Ovary (tissue), 9 donors: ENCODE measurements around the gene VCP. TPM values are rescaled to one million over a fixed set of nuclear protein-coding genes. Genes with fewer than 3 reads are reported as not detected.
A peak's percentile ranks its signal among the peaks of the same experiment; 100 is the strongest.

ENCODE experiments used
- DNase-seq, 5 donors: peaks; one replicate each; pipeline ENCODE4 v3.0.0-alpha.2; 2019 to 2020
- H3K27ac ChIP-seq, 2 donors: fragments of 200-600 bp; one replicate each; pipeline versions ENCODE4 v1.5.1 to v1.8.0; 2019 to 2022
- H3K27me3 ChIP-seq: fragments of 200-600 bp; one replicate; pipeline ENCODE4 v1.8.0; 2022
- H3K36me3 ChIP-seq: fragments of 200-600 bp; sonication (generic); one replicate; pipeline ENCODE4 v1.5.1; 2019
- H3K4me1 ChIP-seq: one replicate; pipeline ENCODE4 v1.8.1; 2013; ENCODE audit warnings: mild to moderate bottlenecking, moderate library complexity; ENCODE audit not compliant: insufficient read depth
- H3K4me3 ChIP-seq: fragments of 200-600 bp; sonication (generic); one replicate; pipeline ENCODE4 v1.5.1; 2017
- H3K9me3 ChIP-seq, 2 donors: fragments of 200-600 bp in 1 of 2; sonication (generic) in 1 of 2; one replicate each; pipeline versions ENCODE4 v1.5.1 to v1.8.1; 2013 to 2019; ENCODE audit warnings: mild to moderate bottlenecking in 1 of 2, moderate library complexity in 1 of 2
- EP300 ChIP-seq: sonication (generic); formaldehyde crosslinking; IDR thresholded peaks from one replicate; pipeline ENCODE4 v1.6.1; 2017; ENCODE audit warnings: antibody characterized with exemption
- POLR2A ChIP-seq: fragments of 450-650 bp; IDR thresholded peaks from one replicate; pipeline ENCODE4 v1.6.1; 2017; ENCODE audit warnings: antibody characterized with exemption, mild to moderate bottlenecking, moderate library complexity
- WGBS, 3 donors: extraction: QIAGEN DNeasy Blood & Tissue Kit in 1 of 3; methylation state at CpG; one replicate each; pipeline versions ENCODE4 v1.1.5 to v1.1.7; 2013 to 2017; 5-methylcytosine and 5-hydroxymethylcytosine counted together
- intact Hi-C, 4 donors: fragments of 100-400 bp; cut with DNase I; formaldehyde crosslinking; loops; one replicate each; pipeline versions ENCODE4 v1.11.0 to v1.15.1; 2022 to 2023
- polyA plus RNA-seq, 2 donors: library from polyadenylated mRNA; stranded (reverse); fragments of 200-250 nt in 1 of 2; fragments of 350-450 nt in 1 of 2; fragmentation: Illumina TruSeq in 1 of 2; extraction: RNeasy Lipid Tissue Mini Kit (QIAGEN cat#74804) in 1 of 2; gene quantifications; one replicate each; pipeline ENCODE4 v1.2.3, GENCODE V29; 2013 to 2014
- total RNA-seq, 7 donors: library from RNA; depleted of rRNA in 2 of 7; stranded (reverse); fragments of >200 nt in 2 of 7; fragmentation: NEBNext Ultra II Directional in 3 of 7; extraction: Animal tissue kit (Norgen Biotek cat#: 25700) in 3 of 7; gene quantifications; one replicate each; pipeline versions ENCODE4 v1.1.0 to v1.2.4, GENCODE V29; 2016 to 2023
- TF ChIP-seq, protein P1 (sequence below), 3 donors: fragments of 450-650 bp in 2 of 3; fragments of 200-600 bp in 1 of 3; IDR thresholded peaks; one replicate each; pipeline versions ENCODE4 v1.5.1 to v1.8.0; 2016 to 2022; ENCODE audit warnings: antibody characterized with exemption in 3 of 3, mild to moderate bottlenecking in 1 of 3
- donor health status: DM: no; HTN: no; CAD: no; lungs with moderate emphysema.
- donor health status: DM: no; HTN: no; CAD: no.
- donor health status: Bipolar disorder and iron deficiency.
- donor health status: DM: yes; HTN: yes; CAD: no.
- donor health status: DM: no; HTN: no; CAD: no.
- donor health status: DM: yes; HTN: yes; CAD: no.

Gene VCP
- total and polyA plus RNA-seq, 9 donors = 78.0 to 276 (median 149) TPM

DNA sequence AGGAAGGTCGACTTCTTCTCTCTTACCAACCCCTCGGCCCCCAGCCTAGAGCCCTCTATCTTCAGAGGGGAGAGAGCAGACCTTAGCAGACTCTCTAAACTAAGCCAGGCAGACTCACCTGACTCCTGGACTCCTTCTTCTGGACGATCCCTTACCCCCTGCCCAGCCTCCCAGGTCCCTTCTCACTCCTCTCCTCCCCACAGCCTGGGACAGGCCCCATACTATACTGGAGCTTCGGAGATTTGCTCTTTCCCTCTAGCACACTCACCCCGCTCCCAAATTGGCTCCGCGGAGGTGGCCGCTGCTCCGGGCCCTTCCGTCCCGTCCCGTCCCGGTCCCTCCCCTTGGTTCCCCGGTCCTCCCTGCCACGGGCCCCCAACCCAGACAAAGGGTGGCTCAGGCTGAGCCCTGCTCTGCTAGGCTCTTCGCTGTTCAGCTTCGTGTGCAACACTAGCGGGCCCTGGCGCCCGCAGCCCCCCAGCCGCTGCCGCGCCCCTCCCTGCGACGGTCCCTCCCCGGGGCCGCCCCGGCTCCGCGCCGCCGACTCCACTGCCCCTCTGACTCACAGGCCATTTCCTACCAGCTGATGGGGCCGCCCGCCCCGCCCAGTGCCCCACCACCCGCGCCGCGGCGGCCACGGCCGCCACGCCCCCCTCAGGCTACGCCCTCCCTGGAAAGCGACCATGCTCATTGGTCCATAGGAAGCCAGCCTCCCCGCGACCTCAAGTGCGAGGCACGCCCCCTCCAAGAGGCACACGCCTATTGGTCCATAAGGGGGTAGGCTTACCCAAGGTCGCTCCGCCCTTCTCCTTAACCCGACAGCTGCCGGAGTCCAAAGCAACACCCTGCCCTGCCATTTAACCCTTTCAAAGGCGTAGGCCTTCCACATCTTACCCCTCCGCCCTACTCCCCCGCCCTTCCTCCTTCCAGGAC is 38.8 kb upstream of the VCP start:
- Histone ChIP-seq H3K9me3 (no peaks in the 10 kb centered on the region), H3K4me3 (peak overlapping the region; percentile 80), H3K27ac (peak overlapping the region; percentile 71 to 77), H3K27me3 (no peaks in the 10 kb centered on the region), H3K36me3 (no peaks in the 10 kb centered on the region), H3K4me1 (peaks cover 19% of the 10 kb centered on the region)
- TF ChIP-seq EP300 = no peak
- TF ChIP-seq POLR2A = peak; percentile 44
- TF ChIP-seq, protein P1, sequence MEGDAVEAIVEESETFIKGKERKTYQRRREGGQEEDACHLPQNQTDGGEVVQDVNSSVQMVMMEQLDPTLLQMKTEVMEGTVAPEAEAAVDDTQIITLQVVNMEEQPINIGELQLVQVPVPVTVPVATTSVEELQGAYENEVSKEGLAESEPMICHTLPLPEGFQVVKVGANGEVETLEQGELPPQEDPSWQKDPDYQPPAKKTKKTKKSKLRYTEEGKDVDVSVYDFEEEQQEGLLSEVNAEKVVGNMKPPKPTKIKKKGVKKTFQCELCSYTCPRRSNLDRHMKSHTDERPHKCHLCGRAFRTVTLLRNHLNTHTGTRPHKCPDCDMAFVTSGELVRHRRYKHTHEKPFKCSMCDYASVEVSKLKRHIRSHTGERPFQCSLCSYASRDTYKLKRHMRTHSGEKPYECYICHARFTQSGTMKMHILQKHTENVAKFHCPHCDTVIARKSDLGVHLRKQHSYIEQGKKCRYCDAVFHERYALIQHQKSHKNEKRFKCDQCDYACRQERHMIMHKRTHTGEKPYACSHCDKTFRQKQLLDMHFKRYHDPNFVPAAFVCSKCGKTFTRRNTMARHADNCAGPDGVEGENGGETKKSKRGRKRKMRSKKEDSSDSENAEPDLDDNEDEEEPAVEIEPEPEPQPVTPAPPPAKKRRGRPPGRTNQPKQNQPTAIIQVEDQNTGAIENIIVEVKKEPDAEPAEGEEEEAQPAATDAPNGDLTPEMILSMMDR (IDR thresholded peaks at IDR 0.05) = peak in 1 of 3 donors; percentile 8
- 1% methylated on average over 35 to 57 of the region's 57 CpGs for WGBS, 3 donors
- intact Hi-C loops = loop anchor here in 2 of 4 donors (5.0 to 10.0 kb wide), 4 partner anchors 39 to 374 kb away; partner anchors contain the start of gene VCP (in 1 of the 2)
- peak; percentile 97 to 98 (median 98) for DNase-seq

DNA sequence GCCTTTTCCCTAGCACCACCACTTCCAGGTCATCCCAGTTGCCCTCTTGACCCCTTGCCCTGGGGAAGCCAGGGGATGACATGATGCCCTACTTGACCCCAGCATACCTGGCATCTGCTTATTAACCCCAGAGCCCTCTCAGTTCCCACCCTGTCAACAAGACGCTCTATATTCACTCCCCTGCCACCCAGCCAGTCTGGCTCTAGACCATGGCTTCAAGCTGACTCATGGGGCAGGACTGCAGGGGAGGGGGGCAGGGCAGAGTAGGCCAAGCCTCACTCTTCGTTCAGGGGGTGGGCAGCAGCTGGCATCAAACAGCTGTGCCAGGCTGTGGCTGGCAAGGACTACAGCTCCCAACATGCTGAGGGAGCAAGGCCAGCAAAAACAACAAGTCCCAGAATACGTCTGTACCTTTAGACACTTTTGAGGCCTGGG is 37.9 kb upstream of the VCP start:
- peak in 1 of 5 donors; percentile 46 for DNase-seq
- intact Hi-C loops = loop anchor here in 2 of 4 donors (5.0 to 10.0 kb wide), 4 partner anchors 38 to 374 kb away; partner anchors contain the start of gene VCP (in 1 of the 2)
- H3K4me1 ChIP-seq = peaks cover 19% of the 10 kb centered on the region

DNA sequence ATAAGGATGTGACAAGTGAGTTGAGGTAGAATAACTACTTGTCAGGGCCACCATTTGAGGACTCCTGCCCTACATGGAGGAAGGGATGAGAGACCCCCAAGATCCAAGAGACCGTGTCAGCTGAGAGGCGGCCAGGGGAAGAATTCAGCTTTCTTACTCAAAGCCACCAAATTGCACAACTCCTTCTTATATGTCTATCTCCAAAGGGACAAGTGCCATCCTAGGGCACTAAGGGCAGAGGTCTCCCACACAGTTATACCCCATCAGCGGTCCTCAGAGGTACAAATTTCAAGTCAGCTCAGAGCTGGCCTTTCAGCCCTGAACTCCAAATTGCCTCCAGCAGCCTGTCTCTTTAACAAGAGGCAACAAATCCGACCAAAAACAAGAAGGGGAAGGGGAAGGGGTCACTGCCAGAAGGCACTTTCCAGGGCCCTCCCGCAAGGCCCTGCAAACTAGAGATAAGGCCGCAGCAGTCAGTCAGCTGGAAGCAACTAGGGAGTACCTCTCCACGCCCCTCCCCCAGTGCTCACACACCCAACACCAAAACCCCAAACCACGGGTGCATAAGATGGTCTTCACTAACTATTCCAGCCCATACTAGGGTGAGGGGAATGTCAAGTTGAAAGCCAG is 36.6 kb upstream of the VCP start:
- Histone ChIP-seq H3K27me3 (no peaks in the 10 kb centered on the region), H3K27ac (no peak overlapping the region), H3K36me3 (no peaks in the 10 kb centered on the region), H3K4me1 (peaks cover 8% of the 10 kb centered on the region), H3K4me3 (no peak overlapping the region), H3K9me3 (no peaks in the 10 kb centered on the region)
- WGBS, 3 donors = 58 to 70% (median 59%) methylated on average over 7 to 8 of the region's 8 CpGs
- no peak for TF ChIP-seq POLR2A
- no peak for DNase-seq
- intact Hi-C loops = no loop called here

More for the DNA sequence above, 37.9 kb upstream of the VCP start:
- TF ChIP-seq, protein P1 (IDR thresholded peaks at IDR 0.05) = no peak
- TF ChIP-seq POLR2A (no peak), EP300 (no peak)
- WGBS, 3 donors = 17 to 26% (median 25%) methylated on average over 3 of the region's 3 CpGs
- Histone ChIP-seq H3K27ac (peak overlapping the region in 1 of 2 donors; percentile 71), H3K36me3 (no peaks in the 10 kb centered on the region), H3K27me3 (no peaks in the 10 kb centered on the region), H3K4me3 (no peak overlapping the region), H3K9me3 (no peaks in the 10 kb centered on the region)

DNA sequence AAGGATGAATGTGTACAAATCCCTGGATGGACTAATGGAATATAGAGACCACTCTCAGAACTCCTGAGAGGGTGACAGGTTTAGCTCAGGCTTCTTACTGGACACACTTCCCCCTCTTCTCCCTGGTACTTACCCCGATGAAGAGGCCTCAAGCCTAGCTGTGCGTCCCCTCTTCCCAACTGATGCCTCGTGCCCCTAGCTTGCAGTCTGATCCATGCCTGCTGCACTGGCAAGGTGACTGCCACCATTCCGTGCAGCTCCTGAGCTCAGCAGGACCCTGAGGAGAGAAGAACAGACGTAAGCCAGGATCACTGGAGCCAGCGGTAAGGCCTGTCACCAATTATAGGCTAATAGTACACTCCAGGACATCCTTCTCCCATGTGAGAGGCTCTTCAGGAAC is 36.0 kb upstream of the VCP start:
- peaks cover 9% of the 10 kb centered on the region for H3K4me1 ChIP-seq
- intact Hi-C loops = no loop called here
- no peak overlapping the region for H3K4me3 ChIP-seq
- DNase-seq = no peak
- no peak for TF ChIP-seq EP300
- no peak for TF ChIP-seq POLR2A
- TF ChIP-seq, protein P1 (IDR thresholded peaks at IDR 0.05) = no peak
- WGBS, 3 donors = 88 to 97% (median 90%) methylated on average over 6 of the region's 6 CpGs
- H3K9me3 ChIP-seq = no peaks in the 10 kb centered on the region
- no peaks in the 10 kb centered on the region for H3K27me3 ChIP-seq
- H3K36me3 ChIP-seq = no peaks in the 10 kb centered on the region
- no peak overlapping the region for H3K27ac ChIP-seq
